ENCODE measurements around the gene FNBP1L. TPM values are rescaled to one million over a fixed set of nuclear protein-coding genes. Genes with fewer than 3 reads are reported as not detected.

The FNBP1L gene
- total and polyA plus RNA-seq, 7 donors = 5.3 to 21.4 (median 16.3) TPM

GRCh38 chr1:93414749-93415148 is 33.2 kb upstream of the FNBP1L start:
- H3K4me1 ChIP-seq = no peaks in the 10 kb centered on the region
- DNase-seq = no peak
- intact Hi-C loops (cut with DNase I) = no loop called here
- no peaks in the 10 kb centered on the region for H3K36me3 ChIP-seq (ENCODE audit: insufficient read depth in 1 of 2, low read depth in 1 of 2)
- no peak overlapping the region for H3K27ac ChIP-seq
- WGBS, 3 donors = 52 to 60% (median 52%) methylated on average over 3 of the region's 3 CpGs
- no peak for ATAC-seq
- TF ChIP-seq CTCF (IDR thresholded peaks at IDR 0.05) = no peak
- H3K4me3 ChIP-seq = peak overlapping the region; percentile 19
- H3K27me3 ChIP-seq (ENCODE audit: insufficient read depth in 3 of 3, low read length in 2 of 3) = no peaks in the 10 kb centered on the region
- H3K9me3 ChIP-seq = no peaks in the 10 kb centered on the region

GRCh38 chr1:93415296-93415695 is 32.6 kb upstream of the FNBP1L start:
- Histone ChIP-seq H3K27ac (no peak overlapping the region), H3K9me3 (no peaks in the 10 kb centered on the region), H3K4me1 (no peaks in the 10 kb centered on the region), H3K36me3 (ENCODE audit: insufficient read depth in 1 of 2, low read depth in 1 of 2) (no peaks in the 10 kb centered on the region), H3K27me3 (ENCODE audit: insufficient read depth in 3 of 3, low read length in 2 of 3) (no peaks in the 10 kb centered on the region), H3K4me3 (peak overlapping the region; percentile 19)
- no peak for TF ChIP-seq CTCF (IDR thresholded peaks at IDR 0.05)
- 78 to 83% (median 80%) methylated on average over 3 of the region's 3 CpGs for WGBS, 3 donors
- ATAC-seq (no peak), DNase-seq (no peak)
- intact Hi-C loops (cut with DNase I) = no loop called here

- Histone ChIP-seq H3K27ac (no peak overlapping the region), H3K36me3 (ENCODE audit: insufficient read depth in 1 of 2, low read depth in 1 of 2) (no peaks in the 10 kb centered on the region), H3K4me1 (no peaks in the 10 kb centered on the region), H3K4me3 (no peak overlapping the region), H3K9me3 (no peaks in the 10 kb centered on the region), H3K27me3 (ENCODE audit: insufficient read depth in 3 of 3, low read length in 2 of 3) (no peaks in the 10 kb centered on the region)
- intact Hi-C loops (cut with DNase I) = no loop called here
- no peak for TF ChIP-seq CTCF (IDR thresholded peaks at IDR 0.05)
- 84 to 94% (median 88%) methylated on average over 2 of the region's 2 CpGs for WGBS, 3 donors
- DNase-seq (no peak), ATAC-seq (no peak)
These were observed 31.7 kb upstream of the FNBP1L start for GRCh38 chr1:93416183-93416582.

- WGBS, 3 donors = 67 to 80% (median 71%) methylated on average over 2 of the region's 2 CpGs
- no peak for DNase-seq
- TF ChIP-seq CTCF (IDR thresholded peaks at IDR 0.05) = no peak
- Histone ChIP-seq H3K9me3 (no peaks in the 10 kb centered on the region), H3K36me3 (ENCODE audit: insufficient read depth in 1 of 2, low read depth in 1 of 2) (no peaks in the 10 kb centered on the region), H3K4me3 (no peak overlapping the region), H3K27me3 (ENCODE audit: insufficient read depth in 3 of 3, low read length in 2 of 3) (no peaks in the 10 kb centered on the region), H3K27ac (no peak overlapping the region), H3K4me1 (no peaks in the 10 kb centered on the region)
- ATAC-seq = no peak
- intact Hi-C loops (cut with DNase I) = no loop called here
These were observed 28.6 kb upstream of the FNBP1L start for GRCh38 chr1:93419344-93419743.

GRCh38 chr1:93420400-93420799 is 27.5 kb upstream of the FNBP1L start:
- Histone ChIP-seq H3K9me3 (no peaks in the 10 kb centered on the region), H3K27me3 (ENCODE audit: insufficient read depth in 3 of 3, low read length in 2 of 3) (no peaks in the 10 kb centered on the region), H3K4me1 (no peaks in the 10 kb centered on the region), H3K36me3 (ENCODE audit: insufficient read depth in 1 of 2, low read depth in 1 of 2) (no peaks in the 10 kb centered on the region), H3K4me3 (no peak overlapping the region), H3K27ac (no peak overlapping the region)
- ATAC-seq (no peak), DNase-seq (no peak)
- intact Hi-C loops (cut with DNase I) = no loop called here
- no peak for TF ChIP-seq CTCF (IDR thresholded peaks at IDR 0.05)
- 95 to 99% (median 97%) methylated on average over 2 of the region's 2 CpGs for WGBS, 3 donors

Measured in psoas muscle (tissue), 8 donors.